NCI-H1417 treated with DMSO at 0.1 percent for 48 hours (cell line): ENCODE results near the gene RNF130.

Source experiments
- DNase-seq: peaks from one replicate; lab custom pipeline; 2025; lab: John Stamatoyannopoulos, UW

The RNF130 gene

GRCh38 chr5:179915406-179915935, 156.1 kb downstream of the RNF130 start:
- DNase-seq: no peak

- DNase-seq: no peak
These were observed 157.4 kb downstream of the RNF130 start for GRCh38 chr5:179914032-179914755.

GRCh38 chr5:179913461-179913860, 158.1 kb downstream of the RNF130 start:
- no peak for DNase-seq

GRCh38 chr5:179912951-179913350, 158.6 kb downstream of the RNF130 start:
- no peak for DNase-seq

GRCh38 chr5:179912386-179912785, 159.2 kb downstream of the RNF130 start:
- no peak for DNase-seq

GRCh38 chr5:179909224-179909623, 162.3 kb downstream of the RNF130 start:
- no peak for DNase-seq

- no peak for DNase-seq
These were observed 163.0 kb downstream of the RNF130 start for GRCh38 chr5:179908528-179908927.

GRCh38 chr5:179907556-179908324, 163.8 kb downstream of the RNF130 start, which contains the start of gene TBC1D9B:
TSS of gene TBC1D9B (minus strand) at chr5:179907897. CDS start at chr5:179907821, 76 bp downstream.
- DNase-seq: no peak

GRCh38 chr5:179906795-179907555, 164.6 kb downstream of the RNF130 start:
- no peak for DNase-seq

- no peak for DNase-seq
These were observed 165.2 kb downstream of the RNF130 start for GRCh38 chr5:179906294-179906794.

GRCh38 chr5:179905161-179905560, 166.4 kb downstream of the RNF130 start:
- DNase-seq: no peak
